ENCODE results near the gene NAALADL2. TPM values are rescaled to one million over a fixed set of nuclear protein-coding genes. Genes with fewer than 3 reads are reported as not detected.

NAALADL2 gene
- total and polyA plus RNA-seq, 2 donors (not counting 3 experiments of a cell fraction or from before 2014, with no cell fraction given): 1.1 to 4.0 TPM

- Histone ChIP-seq H3K36me3 (ENCODE audit: control insufficient read depth in 2 of 2, extremely low read depth in 1 of 2, insufficient read depth in 2 of 2, low read length in 2 of 2) (no peaks in the 10 kb centered on the region), H2AFZ (ENCODE audit: low read depth, low read length) (peak overlapping the region; percentile 44), H4K20me1 (replicated peaks; ENCODE audit: control insufficient read depth, extremely low read depth, insufficient read depth, low read length) (no peaks in the 10 kb centered on the region), H3K4me1 (ENCODE audit: control insufficient read depth, extremely low read depth, insufficient read depth, low read length) (no peaks in the 10 kb centered on the region), H3K9me3 (replicated peaks; ENCODE audit: control insufficient read depth, insufficient read depth, low read length) (no peaks in the 10 kb centered on the region), H3K9me1 (replicated peaks; ENCODE audit: control insufficient read depth, extremely low read depth, insufficient read depth, low read length) (no peaks in the 10 kb centered on the region), H3K4me3 (replicated peaks in 1 of 3; ENCODE audit: insufficient read depth in 1 of 3, low read depth in 1 of 3, low read length in 3 of 3) (no peak overlapping the region), H3K27ac (ENCODE audit: insufficient read depth, low read depth, low read length) (no peak overlapping the region), H3K9ac (replicated peaks; ENCODE audit: extremely low read depth, insufficient read depth, low read length) (no peak overlapping the region), H3K79me2 (ENCODE audit: control insufficient read depth, insufficient read depth, low read length) (no peaks in the 10 kb centered on the region), H3K4me2 (ENCODE audit: insufficient read depth, low read length) (no peak overlapping the region), H3K27me3 (ENCODE audit: control insufficient read depth in 2 of 2, insufficient read depth in 2 of 2, low read length in 2 of 2) (no peaks in the 10 kb centered on the region)
- no peak for TF ChIP-seq FOS (IDR thresholded peaks at IDR 0.05; ENCODE audit: borderline replicate concordance, insufficient read depth, low read length)
- TF ChIP-seq CTCF (IDR thresholded peaks at IDR 0.05; ENCODE audit: extremely low read depth in 1 of 2, insufficient read depth in 1 of 2, low read depth in 1 of 2, low read length in 2 of 2): no peak
- no peak for TF ChIP-seq MYC (IDR thresholded peaks at IDR 0.05; ENCODE audit: low read depth, low read length)
- TF ChIP-seq GATA2 (IDR thresholded peaks at IDR 0.05; ENCODE audit: insufficient read depth, insufficient read length, low read depth, low read length): no peak
- no peak for TF ChIP-seq JUN (IDR thresholded peaks at IDR 0.05; ENCODE audit: borderline replicate concordance, insufficient read depth, insufficient read length, low read depth)
- no peak for TF ChIP-seq POLR2A (IDR thresholded peaks at IDR 0.05; ENCODE audit: low read depth, low read length)
- TF ChIP-seq MAX (IDR thresholded peaks at IDR 0.05; ENCODE audit: insufficient read depth, insufficient read length): no peak
- TF ChIP-seq POLR2AphosphoS5 (IDR thresholded peaks at IDR 0.05; ENCODE audit: insufficient read depth, low read depth, low read length): no peak
- no peak for TF ChIP-seq EZH2 (IDR thresholded peaks at IDR 0.05; ENCODE audit: borderline replicate concordance, low read depth, low read length, severe bottlenecking)
- FAIRE-seq: peak; percentile 18
- POLR2A ChIA-PET: no interaction called here
- DNase-seq (ENCODE audit: low read depth, low spot score): peak; percentile 4
- BruUV-seq (replicated peaks): no TSS peak
- intact Hi-C loops (cut with micrococcal nuclease): no loop called here
- dilution Hi-C loops (cut with MboI; ENCODE audit: extremely low pct_ligation_motif_present, low sequenced_read_pairs): no loop called here
- CTCF ChIA-PET: interaction anchor here (1.8 kb wide), 1 partner anchor 9 kb away, joined by 4 read pairs; no protein-coding TSS in a partner anchor
Measured at GRCh38 chr3:175015056-175015635, 156.0 kb downstream of the NAALADL2 start.

Data from endothelial cell of umbilical vein (primary cell).